ENCODE results near the gene EPYC. TPM values are rescaled to one million over a fixed set of nuclear protein-coding genes. Genes with fewer than 3 reads are reported as not detected.
A peak's percentile ranks its signal among the peaks of the same experiment; 100 is the strongest.

EPYC gene
- total RNA-seq, 1 donor from 2014 or later: not detected

DNA sequence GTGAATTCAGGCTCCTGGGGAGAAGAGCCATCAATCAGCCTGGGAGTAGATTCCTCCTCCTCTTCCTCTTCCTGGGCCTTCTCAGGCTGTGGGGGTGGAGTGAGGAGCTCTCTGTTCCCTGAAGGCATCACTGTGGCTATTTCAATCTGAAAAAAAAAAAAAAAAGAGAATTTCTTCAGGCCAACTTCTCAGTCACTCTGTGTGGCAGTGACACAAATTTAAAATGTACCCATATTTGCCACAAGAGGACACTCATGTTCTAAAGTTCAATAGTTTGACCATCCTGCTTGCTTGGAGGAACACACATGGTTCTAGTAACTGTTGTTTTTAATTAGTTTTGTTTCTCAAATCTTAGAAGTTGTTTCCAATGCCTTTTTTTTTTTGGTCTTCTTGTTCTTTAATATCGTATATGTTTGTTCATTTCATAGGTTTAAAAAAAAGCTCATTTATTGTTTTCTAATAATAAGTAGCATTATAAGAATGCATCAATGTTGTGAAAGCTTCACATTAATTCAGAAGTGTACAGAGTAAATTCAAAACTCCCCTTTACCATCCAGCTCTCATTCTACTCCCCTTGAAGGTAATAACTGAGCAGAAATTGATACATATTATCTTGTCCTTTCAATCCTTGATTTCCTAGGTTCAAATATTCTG, 26.5 kb downstream of the EPYC start:
- Mint-ChIP-seq H3K9me3 (ENCODE audit: unreplicated experiment) (no peaks in the 10 kb centered on the region), H3K4me3 (ENCODE audit: unreplicated experiment) (no peak overlapping the region), H3K4me1 (ENCODE audit: unreplicated experiment) (no peaks in the 10 kb centered on the region), H3K27ac (ENCODE audit: unreplicated experiment) (no peak overlapping the region), H3K27me3 (ENCODE audit: unreplicated experiment) (no peaks in the 10 kb centered on the region), H3K36me3 (ENCODE audit: low read depth, unreplicated experiment) (no peaks in the 10 kb centered on the region)
- DNase-seq (ENCODE audit: low spot score): no peak
- TF ChIP-seq, protein P1, sequence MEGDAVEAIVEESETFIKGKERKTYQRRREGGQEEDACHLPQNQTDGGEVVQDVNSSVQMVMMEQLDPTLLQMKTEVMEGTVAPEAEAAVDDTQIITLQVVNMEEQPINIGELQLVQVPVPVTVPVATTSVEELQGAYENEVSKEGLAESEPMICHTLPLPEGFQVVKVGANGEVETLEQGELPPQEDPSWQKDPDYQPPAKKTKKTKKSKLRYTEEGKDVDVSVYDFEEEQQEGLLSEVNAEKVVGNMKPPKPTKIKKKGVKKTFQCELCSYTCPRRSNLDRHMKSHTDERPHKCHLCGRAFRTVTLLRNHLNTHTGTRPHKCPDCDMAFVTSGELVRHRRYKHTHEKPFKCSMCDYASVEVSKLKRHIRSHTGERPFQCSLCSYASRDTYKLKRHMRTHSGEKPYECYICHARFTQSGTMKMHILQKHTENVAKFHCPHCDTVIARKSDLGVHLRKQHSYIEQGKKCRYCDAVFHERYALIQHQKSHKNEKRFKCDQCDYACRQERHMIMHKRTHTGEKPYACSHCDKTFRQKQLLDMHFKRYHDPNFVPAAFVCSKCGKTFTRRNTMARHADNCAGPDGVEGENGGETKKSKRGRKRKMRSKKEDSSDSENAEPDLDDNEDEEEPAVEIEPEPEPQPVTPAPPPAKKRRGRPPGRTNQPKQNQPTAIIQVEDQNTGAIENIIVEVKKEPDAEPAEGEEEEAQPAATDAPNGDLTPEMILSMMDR (IDR thresholded peaks at IDR 0.05; ENCODE audit: unreplicated experiment): peak; percentile 57

GRCh38 chr12:90977224-90977623, 27.5 kb downstream of the EPYC start:
- TF ChIP-seq, protein P1 (IDR thresholded peaks at IDR 0.05; ENCODE audit: unreplicated experiment): no peak
- no peaks in the 10 kb centered on the region for H3K36me3 Mint-ChIP-seq (ENCODE audit: low read depth, unreplicated experiment)
- no peak overlapping the region for H3K27ac Mint-ChIP-seq (ENCODE audit: unreplicated experiment)

GRCh38 chr12:90974286-90974685, 30.5 kb downstream of the EPYC start:
- Mint-ChIP-seq H3K27ac (ENCODE audit: unreplicated experiment) (no peak overlapping the region), H3K27me3 (ENCODE audit: unreplicated experiment) (no peaks in the 10 kb centered on the region), H3K9me3 (ENCODE audit: unreplicated experiment) (no peaks in the 10 kb centered on the region), H3K4me3 (ENCODE audit: unreplicated experiment) (no peak overlapping the region), H3K4me1 (ENCODE audit: unreplicated experiment) (no peaks in the 10 kb centered on the region), H3K36me3 (ENCODE audit: low read depth, unreplicated experiment) (no peaks in the 10 kb centered on the region)
- TF ChIP-seq, protein P1 (IDR thresholded peaks at IDR 0.05; ENCODE audit: unreplicated experiment): no peak
- DNase-seq (ENCODE audit: low spot score): no peak

More at GRCh38 chr12:90977224-90977623, 27.5 kb downstream of the EPYC start:
- no peak for DNase-seq (ENCODE audit: low spot score)
- no peak overlapping the region for H3K4me3 Mint-ChIP-seq (ENCODE audit: unreplicated experiment)
- H3K9me3 Mint-ChIP-seq (ENCODE audit: unreplicated experiment): no peaks in the 10 kb centered on the region
- H3K4me1 Mint-ChIP-seq (ENCODE audit: unreplicated experiment): no peaks in the 10 kb centered on the region
- no peaks in the 10 kb centered on the region for H3K27me3 Mint-ChIP-seq (ENCODE audit: unreplicated experiment)

DNA sequence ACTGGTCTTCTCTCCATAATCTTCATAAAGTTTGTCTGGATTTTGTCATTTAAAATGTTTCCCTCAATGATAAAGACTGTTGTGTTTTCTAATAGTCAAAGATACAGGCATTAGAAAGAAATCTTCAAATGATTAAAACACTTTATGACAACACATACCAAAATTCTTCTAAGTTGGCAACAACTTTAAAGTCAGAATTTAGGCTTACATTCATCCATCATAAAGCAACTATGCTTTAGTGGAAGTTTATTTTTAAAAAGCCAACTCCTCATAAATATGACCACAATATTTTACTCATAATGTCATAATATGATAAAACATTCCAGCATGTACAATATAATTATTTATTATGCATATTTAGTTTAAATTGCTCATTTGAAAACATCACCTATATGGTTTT, 32.5 kb downstream of the EPYC start:
- Mint-ChIP-seq H3K4me1 (ENCODE audit: unreplicated experiment) (no peaks in the 10 kb centered on the region), H3K9me3 (ENCODE audit: unreplicated experiment) (no peaks in the 10 kb centered on the region), H3K27ac (ENCODE audit: unreplicated experiment) (no peak overlapping the region), H3K36me3 (ENCODE audit: low read depth, unreplicated experiment) (no peaks in the 10 kb centered on the region), H3K27me3 (ENCODE audit: unreplicated experiment) (no peaks in the 10 kb centered on the region), H3K4me3 (ENCODE audit: unreplicated experiment) (no peak overlapping the region)
- DNase-seq (ENCODE audit: low spot score): no peak
- TF ChIP-seq, protein P1 (IDR thresholded peaks at IDR 0.05; ENCODE audit: unreplicated experiment): no peak

DNA sequence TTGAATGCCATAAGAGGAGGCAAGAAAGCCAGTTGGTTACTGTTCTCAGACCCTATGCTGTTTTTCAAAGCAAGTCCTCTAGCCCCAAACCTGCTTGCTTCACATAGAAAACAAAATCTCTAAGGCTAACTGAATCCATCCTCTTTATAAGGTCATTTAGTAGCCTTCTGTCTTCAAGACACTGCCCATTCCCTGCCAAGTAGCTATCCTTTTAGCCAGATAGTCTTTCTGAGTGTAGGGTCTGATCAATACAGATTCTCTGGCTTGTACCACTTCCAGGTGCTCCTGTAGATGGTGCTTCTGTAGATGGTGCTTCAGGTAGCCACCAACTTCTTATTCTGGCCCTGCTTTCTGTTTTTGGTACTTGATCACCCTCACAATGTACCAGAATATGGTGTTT, 33.9 kb downstream of the EPYC start:
- TF ChIP-seq, protein P1 (IDR thresholded peaks at IDR 0.05; ENCODE audit: unreplicated experiment): no peak
- DNase-seq (ENCODE audit: low spot score): no peak
- Mint-ChIP-seq H3K27ac (ENCODE audit: unreplicated experiment) (no peak overlapping the region), H3K27me3 (ENCODE audit: unreplicated experiment) (no peaks in the 10 kb centered on the region), H3K36me3 (ENCODE audit: low read depth, unreplicated experiment) (no peaks in the 10 kb centered on the region), H3K4me3 (ENCODE audit: unreplicated experiment) (no peak overlapping the region), H3K9me3 (ENCODE audit: unreplicated experiment) (no peaks in the 10 kb centered on the region), H3K4me1 (ENCODE audit: unreplicated experiment) (no peaks in the 10 kb centered on the region)
